ENCODE results near the gene CUX1.

CUX1 gene

DNA sequence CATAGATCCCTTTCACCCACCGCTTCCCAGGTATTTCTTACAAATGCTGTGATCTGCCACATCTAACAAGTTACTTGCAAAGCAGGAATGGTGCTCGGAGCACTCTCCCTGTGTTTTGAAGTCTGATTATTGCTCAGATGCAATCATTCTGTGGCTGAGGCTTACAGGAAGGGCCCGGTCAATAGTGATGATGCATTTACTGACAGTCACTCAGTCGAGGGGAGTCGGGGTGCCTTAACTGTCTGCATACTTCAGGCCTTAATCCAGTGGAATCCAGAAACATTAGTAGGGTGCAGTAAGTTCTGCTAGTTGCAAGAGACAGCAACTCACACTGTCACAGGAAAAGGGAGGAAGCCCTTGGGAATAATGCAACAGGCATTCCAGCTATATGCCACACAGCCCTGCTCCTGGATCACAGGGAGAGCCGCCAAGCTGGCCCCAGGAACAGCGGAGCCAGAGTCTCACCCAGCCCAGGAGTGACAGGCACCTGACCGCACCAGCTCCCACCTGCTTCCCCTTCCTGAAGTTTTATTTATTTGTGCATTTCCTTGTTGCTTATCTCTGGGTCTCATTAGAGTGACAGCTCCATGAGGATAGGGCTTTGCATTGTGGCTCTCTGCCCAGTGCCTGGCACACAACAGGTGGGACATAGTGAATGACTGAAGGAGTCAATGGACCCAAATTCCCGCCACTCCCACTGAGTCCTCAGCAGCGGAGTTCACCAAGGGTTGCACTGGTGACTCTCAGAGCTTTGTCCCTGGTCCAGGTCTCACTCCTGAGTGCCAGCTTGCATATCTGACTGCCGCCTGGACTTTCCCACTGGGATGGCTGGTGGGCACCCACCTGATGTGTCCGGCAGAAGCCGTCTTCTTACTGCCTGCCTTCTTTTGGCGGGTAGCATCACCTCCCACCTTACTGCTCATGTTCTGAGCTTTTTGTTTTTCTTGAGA is 256.8 kb downstream of the CUX1 start:
- DNase-seq (ENCODE audit: low spot score), result no peak

DNA sequence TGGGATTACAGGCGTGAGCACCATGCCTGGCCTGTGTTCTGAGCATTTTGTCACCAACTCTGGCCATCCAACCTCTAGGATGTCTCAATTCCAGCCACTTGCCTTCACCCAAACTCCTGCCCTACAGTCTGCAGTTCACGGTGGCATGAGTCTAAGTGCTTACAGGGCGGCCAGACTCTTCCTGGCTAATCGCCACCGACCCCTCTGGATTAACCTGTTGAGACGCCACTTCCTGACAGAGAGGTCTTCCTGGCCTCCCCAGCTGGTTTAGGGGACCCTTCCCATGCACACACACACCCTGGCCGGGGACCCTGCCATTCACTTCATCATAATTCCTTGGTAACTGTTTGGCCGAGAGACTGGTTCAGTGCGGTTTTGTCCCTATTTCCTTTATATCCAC is 257.7 kb downstream of the CUX1 start:
- no peak for DNase-seq (ENCODE audit: low spot score)

DNA sequence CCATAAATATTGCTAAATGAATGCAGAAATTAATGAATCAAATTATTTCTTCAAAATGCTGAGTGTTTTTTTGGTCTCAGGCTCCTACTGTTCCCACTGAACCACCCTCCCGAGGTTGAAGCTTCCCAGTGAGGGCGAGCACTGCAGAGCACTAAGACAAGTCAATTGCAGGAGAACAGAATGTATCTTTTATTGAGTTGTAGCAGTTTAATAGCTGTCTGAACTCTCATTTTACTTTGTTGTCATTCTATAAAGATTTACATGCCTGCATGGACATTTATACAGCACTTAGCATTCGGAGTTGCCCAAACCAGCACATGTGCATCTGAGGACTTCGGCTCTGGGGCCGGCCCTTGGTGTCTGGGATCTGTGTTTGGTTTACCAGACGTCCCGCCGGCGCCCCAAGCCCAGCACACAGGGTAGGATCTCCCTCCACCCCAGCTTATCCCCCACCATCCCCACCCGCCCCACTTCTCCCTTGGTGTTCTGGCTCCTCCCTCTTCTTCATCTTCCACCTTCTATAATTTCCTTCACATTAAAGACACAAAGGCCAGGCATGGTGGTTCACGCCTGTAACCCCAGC is 258.2 kb downstream of the CUX1 start:
- DNase-seq (ENCODE audit: low spot score), result no peak

DNA sequence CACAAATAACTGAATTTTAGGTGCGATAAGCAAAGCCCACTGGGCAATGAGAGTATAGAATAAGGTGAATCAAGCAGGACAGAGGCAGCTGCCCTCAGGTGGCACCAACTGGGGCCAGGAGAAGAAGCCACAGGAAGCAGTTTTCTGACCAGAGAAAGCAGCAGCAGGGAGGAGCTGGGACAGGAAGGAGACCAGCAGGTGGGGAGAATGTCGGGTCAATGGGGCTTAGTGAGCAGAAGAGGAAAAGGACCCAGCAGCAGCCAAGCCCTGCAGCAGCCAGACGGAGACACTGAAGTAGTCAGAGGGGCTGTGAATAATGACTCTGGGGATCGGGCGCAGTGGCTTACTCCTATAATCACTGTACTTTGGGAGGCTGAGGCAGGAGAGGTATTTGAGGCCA is 259.7 kb downstream of the CUX1 start:
- DNase-seq (ENCODE audit: low spot score), result no peak

DNA sequence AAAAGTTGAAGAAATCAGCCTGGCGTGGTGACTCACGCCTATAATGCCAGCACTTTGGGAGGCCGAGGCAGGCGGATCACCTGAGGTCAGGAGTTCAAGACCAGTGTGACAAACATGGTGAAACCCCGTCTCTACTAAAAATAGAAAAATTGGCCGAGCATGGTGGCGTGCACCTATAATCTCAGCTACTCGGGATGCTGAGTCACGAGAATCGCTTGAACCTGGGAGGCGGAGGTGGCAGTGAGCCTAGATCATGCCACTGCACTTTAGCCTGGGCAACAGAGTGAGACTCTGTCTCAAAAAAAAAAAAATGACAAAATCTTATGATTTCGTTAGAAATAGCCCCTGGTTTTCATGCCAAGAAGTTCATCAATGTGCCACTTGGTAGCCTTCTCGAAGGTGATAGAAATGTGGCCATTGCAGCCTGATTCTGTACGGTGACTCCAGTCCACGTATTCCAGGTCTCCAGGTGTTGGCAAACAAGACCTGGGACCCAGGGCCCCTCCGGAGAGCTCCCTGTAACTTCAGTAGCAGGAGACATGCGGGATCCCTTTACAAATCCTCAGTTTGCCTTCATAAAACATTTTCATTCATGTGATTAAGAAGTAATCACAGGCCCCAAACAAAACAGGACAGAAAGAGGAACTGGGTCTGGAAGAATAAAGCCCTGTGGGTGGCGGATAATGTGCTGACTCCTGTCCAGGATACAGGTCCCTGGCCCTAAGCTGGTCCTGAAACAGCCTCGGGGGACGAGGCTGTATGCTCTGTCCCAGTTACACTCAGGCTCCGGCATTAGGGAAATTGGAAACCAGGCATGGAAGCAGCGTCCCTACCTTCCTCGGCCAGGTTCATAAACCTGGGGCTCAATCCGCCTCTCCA is 262.0 kb downstream of the CUX1 start:
- peak; percentile 61 for DNase-seq (ENCODE audit: low spot score)

DNA sequence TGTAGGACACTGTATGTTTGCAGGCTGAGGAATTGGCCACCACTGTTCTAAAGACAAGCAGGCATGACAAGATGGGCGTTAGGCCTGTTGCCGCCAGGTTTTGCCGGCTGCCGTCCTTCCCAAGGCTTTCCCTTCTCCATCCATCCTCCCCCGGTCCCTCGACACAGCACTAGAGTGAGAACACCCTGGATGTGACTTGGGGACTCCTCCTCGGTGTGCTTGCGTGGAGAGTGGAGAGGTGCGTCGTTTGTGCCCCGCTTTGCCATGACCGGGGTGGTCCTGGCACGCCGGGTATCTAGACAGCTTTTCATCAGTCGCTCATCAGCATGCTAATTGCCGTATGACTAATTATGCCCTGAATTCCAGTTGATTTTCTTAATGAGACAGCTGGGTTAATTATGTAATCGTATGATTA is 262.6 kb downstream of the CUX1 start:
- no peak for DNase-seq (ENCODE audit: low spot score)

DNA sequence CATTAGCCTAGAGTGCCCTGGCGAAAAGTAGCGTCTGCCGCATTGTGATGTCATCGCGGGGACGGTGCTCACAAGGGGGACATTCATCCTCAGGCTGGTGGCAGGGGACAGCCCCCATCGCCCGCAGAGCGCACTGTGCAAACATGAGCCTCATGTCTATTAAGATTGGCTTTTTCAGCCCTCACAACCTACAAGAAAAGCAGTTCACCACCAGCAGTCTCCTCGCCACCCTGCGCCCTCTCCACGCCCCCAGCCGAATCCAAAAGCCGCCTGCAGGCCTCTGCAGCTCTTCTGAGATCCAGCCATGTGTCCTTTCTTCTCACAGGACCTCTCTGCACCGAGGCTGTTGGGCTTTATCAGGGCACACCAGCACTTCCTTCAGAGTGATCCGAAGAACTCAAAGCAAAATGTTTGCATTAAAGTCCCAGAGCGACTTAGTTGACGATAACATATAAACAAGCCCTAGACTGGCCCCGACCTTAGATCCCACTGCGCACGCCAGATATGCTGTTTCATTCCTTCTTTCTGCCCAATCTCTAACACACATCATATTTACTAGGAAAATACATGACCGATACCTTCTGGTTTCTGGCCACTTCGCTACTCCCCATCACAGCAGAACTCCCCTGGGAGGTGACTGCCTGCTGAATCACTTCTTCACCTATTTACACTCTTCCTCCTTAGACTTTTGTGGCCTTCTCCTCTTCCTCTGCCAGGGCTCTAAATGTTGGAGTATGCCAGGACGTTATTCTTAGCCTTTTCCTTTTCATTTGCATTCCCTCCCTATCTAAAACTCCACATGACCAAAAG is 263.2 kb downstream of the CUX1 start:
- no peak for DNase-seq (ENCODE audit: low spot score)

DNA sequence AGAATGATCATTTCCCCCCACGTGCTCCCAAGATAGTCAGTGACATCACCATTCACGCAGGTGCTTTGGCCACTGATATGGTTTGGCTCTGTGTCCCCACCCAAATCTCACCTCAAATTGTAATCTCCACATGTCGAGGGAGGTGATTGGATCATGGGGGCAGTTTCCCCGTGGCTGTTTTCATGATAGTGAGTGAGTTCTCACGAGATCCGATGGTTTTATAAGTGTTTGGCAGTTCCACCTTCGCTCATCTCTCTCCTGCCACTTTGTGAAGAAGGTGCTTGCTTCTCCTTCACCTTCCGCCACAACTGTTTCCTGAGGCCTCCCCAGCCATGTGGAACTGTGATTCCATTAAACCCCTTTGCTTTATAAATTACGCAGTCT is 263.8 kb downstream of the CUX1 start:
- DNase-seq (ENCODE audit: low spot score), result no peak

DNA sequence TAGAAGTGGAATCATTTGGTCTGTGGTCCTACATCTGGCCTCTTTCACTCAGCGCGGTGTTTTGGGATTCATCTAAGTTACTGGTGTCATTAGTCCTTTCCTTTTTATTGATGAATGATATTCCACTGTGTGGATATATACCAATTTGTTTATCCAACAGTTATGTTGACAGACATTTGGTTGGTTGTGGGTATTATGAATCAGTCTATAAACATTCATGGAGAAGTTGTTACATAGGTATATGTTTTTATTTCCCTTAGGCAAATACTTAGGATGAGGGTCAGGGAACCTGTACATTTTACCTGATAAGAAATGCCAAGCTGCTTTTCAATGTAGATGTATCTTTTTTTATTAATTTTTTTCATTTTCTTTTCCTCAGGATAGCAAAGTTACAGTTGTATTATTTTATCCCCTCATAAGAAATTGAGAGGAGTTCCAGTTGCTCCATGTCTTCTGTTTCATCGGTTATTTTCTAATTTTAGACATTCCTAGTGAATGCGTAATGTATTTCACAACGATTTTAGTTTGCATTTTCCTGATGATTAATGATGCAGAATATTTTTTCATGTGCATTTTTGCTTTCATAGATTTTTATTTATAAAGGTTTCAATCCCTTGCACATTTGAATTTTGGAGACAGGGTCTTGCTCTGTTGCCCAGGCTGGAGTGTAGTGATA is 265.4 kb downstream of the CUX1 start:
- no peak for DNase-seq (ENCODE audit: low spot score)

DNA sequence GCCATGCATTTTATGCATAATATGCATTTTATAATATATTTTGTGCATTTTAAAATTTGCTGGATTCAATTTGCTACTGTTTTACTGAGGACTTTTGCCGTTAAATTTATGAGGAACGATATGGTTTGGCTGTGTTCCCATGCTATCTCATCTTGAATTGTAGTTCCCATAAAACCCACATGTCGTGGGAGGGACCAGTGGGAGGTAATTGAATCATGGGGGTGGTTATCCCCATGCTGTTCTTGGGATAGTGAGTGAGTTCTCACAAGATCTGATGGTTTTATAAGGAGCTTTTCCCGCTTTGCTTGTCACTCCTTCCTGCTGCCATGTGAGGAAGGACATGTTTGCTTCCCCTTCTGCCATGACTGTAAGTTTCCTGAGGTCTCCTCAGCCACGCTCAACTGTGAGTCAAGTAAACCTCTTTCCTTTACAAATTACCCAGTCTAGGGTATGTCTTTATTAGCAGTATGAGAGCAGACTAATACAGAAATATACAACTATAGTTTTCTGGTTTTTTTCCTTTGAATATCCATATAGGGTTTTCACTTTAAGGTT is 267.9 kb downstream of the CUX1 start:
- DNase-seq (ENCODE audit: low spot score), result no peak

DNA sequence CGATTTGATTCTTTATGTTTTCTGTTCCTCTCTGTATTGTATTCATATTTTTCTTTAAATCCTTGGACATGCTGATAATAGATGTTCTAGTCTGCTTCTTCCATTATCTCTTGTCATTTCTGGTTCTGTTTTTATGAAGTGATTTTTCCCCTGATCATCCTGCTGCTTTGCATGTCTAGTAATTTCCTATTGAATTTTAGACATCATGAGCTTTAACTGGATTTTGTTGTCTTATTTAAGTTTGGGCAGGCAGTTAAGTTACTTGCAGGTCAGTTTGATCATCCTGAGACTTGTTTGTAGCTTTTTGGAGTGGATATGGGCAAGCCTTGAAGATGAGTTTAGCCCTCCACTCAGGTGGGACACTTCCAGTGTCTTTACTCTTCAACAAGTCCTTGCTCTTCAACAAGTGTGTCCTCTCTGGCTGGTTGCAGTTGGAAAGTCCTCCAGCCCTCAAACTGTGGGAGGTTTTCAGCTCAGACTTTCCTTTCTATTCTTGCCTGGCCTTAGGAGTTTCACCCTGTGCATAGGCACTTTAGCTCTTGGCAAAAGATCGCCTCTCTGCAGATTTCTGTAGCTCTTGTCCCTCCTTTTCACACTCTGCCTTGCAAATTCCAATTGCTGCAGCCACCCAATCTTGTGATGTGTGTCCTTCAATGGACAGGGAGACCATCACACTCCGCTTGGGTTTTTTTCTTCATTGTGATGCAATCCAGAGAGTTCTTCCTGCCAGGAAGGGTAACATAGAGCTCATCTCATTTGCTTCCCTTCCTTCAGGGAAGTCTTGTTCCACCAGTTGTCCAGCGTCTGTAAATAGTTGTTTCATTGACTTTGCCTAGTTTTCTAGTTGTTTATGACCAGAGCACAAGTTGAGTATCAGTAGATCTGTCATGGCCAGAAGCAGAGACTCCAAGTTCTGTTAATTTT is 272.0 kb downstream of the CUX1 start:
- no peak for DNase-seq (ENCODE audit: low spot score)

DNA sequence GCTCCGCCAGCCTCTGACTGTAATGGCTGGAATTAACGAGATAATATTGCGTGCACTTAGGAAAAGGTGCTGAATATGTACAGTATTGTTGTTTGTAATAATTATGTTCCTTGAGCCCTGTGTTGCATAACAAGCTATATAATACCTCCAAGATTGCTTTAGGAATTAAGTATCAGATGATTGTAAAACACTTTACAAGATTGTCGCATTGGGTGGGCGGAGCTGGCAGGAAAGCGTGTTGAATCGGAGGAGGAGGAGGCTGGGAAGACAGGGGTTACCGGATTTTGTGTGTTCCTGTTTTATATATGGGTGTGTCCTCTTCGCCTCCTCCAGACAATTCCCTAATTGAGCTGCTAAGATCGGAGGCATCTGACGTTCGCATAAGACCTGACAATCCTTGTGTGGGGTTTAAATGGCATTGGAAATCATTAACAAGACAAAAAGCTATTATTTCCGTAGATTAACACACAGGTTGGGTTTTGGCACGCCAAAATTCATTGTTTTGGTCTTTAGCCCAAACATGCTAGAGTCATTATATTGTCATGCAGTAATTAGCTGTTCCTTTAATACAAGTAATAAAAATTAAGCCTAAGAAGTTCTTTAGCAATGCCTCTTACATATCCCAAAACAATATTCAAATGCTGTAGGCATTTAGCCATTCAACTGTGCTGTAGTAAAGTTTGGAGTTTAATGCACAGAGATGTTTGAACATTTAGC is 276.3 kb downstream of the CUX1 start:
- DNase-seq (ENCODE audit: low spot score), result no peak

DNA sequence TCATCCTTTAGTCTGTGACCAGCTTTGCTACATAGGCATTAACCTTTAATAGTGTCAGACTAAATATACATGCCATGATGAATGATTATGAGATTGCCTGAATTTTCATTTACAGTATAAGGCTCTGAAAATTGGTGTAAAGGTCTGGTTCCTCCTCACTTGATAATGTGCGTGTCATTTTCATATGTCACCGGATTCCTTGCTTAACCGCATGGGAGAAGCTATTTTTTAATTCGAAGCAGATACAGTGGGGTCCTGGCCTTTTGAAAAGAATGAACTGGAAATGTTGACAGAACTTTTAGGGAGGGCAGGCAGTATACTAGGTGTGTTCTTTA is 276.9 kb downstream of the CUX1 start:
- no peak for DNase-seq (ENCODE audit: low spot score)

DNA sequence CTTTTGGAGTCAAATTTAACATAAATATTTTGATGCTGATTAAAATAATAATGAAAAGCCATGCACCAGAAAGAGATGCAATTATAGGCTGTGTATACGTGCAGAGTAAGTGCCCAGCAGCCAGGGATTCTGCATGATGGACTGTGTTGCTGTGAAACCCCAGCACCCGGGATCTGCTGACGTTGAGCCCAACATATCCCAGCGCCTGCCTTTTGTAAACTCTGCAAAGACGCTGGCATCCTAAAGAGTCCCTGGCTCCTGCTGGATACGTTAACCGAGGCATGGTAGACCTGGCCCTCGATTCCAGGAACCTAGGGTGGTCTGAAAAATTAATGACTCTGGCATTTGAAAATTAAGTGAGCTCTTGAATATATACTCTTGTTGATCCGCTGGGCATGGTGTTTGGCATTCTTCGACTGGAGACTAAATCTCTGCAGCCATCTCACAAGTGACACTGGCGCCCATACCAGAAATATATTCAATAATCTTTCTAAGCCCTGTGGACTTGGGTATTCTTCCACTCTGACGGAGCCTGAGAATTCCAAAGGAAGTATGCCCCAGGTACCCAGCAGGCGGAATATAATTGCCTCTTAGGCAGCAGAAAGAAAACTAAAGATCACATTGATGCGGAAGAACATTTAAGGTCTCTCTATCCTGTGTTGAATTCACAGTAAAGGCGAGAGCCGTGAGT is 278.0 kb downstream of the CUX1 start:
- DNase-seq (ENCODE audit: low spot score), result no peak

DNA sequence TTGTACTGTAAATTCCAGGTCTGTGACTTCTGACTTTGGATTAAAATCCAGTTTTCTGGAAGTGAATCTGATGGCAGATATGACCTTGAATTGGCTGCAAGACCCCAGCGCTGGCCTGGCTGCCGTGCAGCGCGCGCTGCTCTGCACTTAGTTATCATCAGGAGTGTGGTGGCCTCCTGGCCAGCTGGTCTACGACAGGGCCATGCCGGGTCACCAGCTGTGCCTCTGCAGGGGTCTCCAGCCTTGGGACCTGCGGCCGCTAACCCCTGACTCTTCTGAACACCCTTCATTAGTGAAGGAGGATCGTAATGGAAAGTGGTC is 278.5 kb downstream of the CUX1 start:
- no peak for DNase-seq (ENCODE audit: low spot score)

DNA sequence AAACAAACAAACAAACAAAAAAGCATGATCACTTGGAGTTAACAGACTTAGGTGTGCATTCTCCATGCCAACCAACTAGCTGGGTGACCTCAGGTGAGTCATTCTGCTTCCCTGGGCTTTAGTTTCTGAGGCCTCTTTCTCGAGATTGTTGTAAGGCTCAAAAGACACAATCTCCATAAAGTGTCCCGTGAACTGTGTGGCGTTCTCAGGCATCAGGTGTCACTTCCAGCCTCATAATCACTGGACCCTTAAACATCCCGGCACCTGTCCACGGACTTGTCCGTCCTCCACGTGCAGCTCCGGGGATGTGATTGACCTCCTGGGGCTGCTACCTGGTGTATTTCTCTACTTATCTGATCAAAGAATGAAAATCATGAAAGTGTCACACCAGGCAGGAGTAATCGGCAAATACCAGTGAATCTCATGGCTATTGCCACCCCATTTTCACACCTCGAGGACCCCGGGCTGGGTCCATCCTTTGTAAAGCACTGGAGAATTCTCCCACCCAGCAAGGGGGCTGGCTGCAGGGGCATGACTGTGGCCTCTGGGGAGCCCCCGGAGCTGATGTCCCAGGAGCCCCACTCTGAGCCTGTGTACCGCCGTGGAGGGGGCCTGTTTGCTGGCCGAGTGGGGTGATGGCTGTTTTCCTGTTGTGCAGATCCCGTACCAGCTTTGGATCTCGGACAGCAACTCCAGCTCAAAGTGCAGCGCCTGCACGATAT is 279.4 kb downstream of the CUX1 start:
- DNase-seq (ENCODE audit: low spot score), result peak; percentile 48

DNA sequence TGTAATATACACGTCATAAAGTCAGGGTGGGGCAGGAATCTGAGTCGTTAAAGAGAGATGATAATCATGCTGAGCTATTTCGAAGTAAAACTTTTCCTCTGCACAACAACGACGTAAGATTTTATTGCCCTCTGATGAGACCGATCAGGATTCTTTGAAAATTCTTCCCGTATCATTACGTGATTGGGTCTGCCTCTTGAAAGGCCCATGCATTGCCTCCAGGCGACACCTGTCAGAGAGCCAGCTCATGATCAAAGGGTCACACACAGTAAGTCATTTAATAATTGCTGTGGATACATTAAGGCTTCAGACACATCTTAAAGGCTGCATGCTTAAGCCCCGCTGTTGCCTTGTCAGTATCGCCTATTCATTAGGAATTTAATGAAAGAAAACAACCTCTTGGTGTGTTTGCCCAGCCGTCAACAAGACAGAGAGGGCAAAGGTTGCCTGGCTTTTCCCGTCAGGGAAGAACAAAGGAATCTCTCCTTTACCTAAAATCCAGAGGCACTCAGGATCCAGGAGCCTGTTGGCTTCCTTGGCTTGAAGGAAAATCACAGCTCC is 280.3 kb downstream of the CUX1 start:
- DNase-seq (ENCODE audit: low spot score), result no peak

DNA sequence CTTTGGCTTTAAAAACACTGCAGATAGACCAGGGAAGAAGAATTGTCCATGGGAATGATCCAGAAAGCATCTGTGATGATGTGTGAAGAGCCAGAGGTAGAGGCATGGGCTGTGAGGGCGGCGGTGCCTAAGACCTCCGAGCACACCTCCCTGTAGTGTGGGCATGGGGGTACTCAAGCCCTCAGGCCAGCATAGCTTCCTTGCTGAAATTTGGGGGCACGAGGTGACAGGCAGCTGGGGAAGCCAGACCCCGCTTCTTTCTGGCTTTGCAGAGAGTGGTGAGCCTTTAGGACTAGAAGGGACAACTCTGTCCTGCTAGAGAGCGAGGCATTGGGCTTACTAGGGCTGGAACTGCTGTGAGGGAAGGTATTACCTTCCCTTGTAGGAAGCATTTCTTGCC is 281.6 kb downstream of the CUX1 start:
- no peak for DNase-seq (ENCODE audit: low spot score)
